Measurements from ENCODE around the gene P2RX7.

P2RX7 gene

GRCh38 chr12:121216102-121216501 lies 83.4 kb downstream of the P2RX7 start:
- no peak for TF ChIP-seq EP300 (IDR thresholded peaks at IDR 0.05; ENCODE audit: borderline replicate concordance)
- TF ChIP-seq RAD21 (IDR thresholded peaks at IDR 0.05; ENCODE audit: low read depth): no peak
- no peak for TF ChIP-seq EGR1 (IDR thresholded peaks at IDR 0.05)
- no peak for TF ChIP-seq REST (IDR thresholded peaks at IDR 0.05; ENCODE audit: low read depth)
- no peak for TF ChIP-seq TCF12 (IDR thresholded peaks at IDR 0.05; ENCODE audit: low read depth)
- TF ChIP-seq CREB1 (IDR thresholded peaks at IDR 0.05; ENCODE audit: low read depth): no peak
- no peak for TF ChIP-seq USF1 (IDR thresholded peaks at IDR 0.05)
- no peak for TF ChIP-seq ZBTB7A (IDR thresholded peaks at IDR 0.05; ENCODE audit: low read depth)
- no peak for TF ChIP-seq FOXM1 (IDR thresholded peaks at IDR 0.05; ENCODE audit: borderline replicate concordance, low read depth)

- TF ChIP-seq EP300 (IDR thresholded peaks at IDR 0.05; ENCODE audit: borderline replicate concordance): no peak
- no peak for TF ChIP-seq CEBPB (IDR thresholded peaks at IDR 0.05)
- no peak for TF ChIP-seq FOXM1 (IDR thresholded peaks at IDR 0.05; ENCODE audit: borderline replicate concordance, low read depth)
- no peak for TF ChIP-seq ZBTB7A (IDR thresholded peaks at IDR 0.05; ENCODE audit: low read depth)
- TF ChIP-seq YY1 (IDR thresholded peaks at IDR 0.05; ENCODE audit: low read depth): no peak
These were observed 84.4 kb downstream of the P2RX7 start for GRCh38 chr12:121217063-121217462.

GRCh38 chr12:121217761-121218160 lies 85.1 kb downstream of the P2RX7 start:
- no peak for TF ChIP-seq USF1 (IDR thresholded peaks at IDR 0.05)
- no peak for TF ChIP-seq EP300 (IDR thresholded peaks at IDR 0.05; ENCODE audit: borderline replicate concordance)

GRCh38 chr12:121218588-121219352 lies 86.1 kb downstream of the P2RX7 start:
- TF ChIP-seq CEBPB (IDR thresholded peaks at IDR 0.05): no peak
- TF ChIP-seq REST (IDR thresholded peaks at IDR 0.05; ENCODE audit: low read depth): no peak
- TF ChIP-seq CREB1 (IDR thresholded peaks at IDR 0.05; ENCODE audit: low read depth): no peak
- TF ChIP-seq YY1 (IDR thresholded peaks at IDR 0.05; ENCODE audit: low read depth): no peak
- no peak for TF ChIP-seq EGR1 (IDR thresholded peaks at IDR 0.05)
- no peak for TF ChIP-seq TAF1 (IDR thresholded peaks at IDR 0.05; ENCODE audit: low read depth)
- no peak for TF ChIP-seq USF1 (IDR thresholded peaks at IDR 0.05)
- no peak for TF ChIP-seq TEAD4 (IDR thresholded peaks at IDR 0.05)
- no peak for TF ChIP-seq TCF12 (IDR thresholded peaks at IDR 0.05; ENCODE audit: low read depth)
- TF ChIP-seq ZBTB7A (IDR thresholded peaks at IDR 0.05; ENCODE audit: low read depth): no peak
- no peak for TF ChIP-seq EP300 (IDR thresholded peaks at IDR 0.05; ENCODE audit: borderline replicate concordance)
- TF ChIP-seq RAD21 (IDR thresholded peaks at IDR 0.05; ENCODE audit: low read depth): no peak
- TF ChIP-seq FOXM1 (IDR thresholded peaks at IDR 0.05; ENCODE audit: borderline replicate concordance, low read depth): no peak
- TF ChIP-seq MAX (IDR thresholded peaks at IDR 0.05): no peak
- TF ChIP-seq NFIC (IDR thresholded peaks at IDR 0.05): no peak

- TF ChIP-seq REST (IDR thresholded peaks at IDR 0.05; ENCODE audit: low read depth): no peak
- TF ChIP-seq NFIC (IDR thresholded peaks at IDR 0.05): no peak
- no peak for TF ChIP-seq TEAD4 (IDR thresholded peaks at IDR 0.05)
- no peak for TF ChIP-seq EP300 (IDR thresholded peaks at IDR 0.05; ENCODE audit: borderline replicate concordance)
- no peak for TF ChIP-seq TAF1 (IDR thresholded peaks at IDR 0.05; ENCODE audit: low read depth)
- TF ChIP-seq EGR1 (IDR thresholded peaks at IDR 0.05): no peak
- no peak for TF ChIP-seq CEBPB (IDR thresholded peaks at IDR 0.05)
- TF ChIP-seq RAD21 (IDR thresholded peaks at IDR 0.05; ENCODE audit: low read depth): no peak
- no peak for TF ChIP-seq USF1 (IDR thresholded peaks at IDR 0.05)
- TF ChIP-seq TCF12 (IDR thresholded peaks at IDR 0.05; ENCODE audit: low read depth): no peak
- TF ChIP-seq CREB1 (IDR thresholded peaks at IDR 0.05; ENCODE audit: low read depth): no peak
These were observed 86.8 kb downstream of the P2RX7 start for GRCh38 chr12:121219353-121219986.
